Tibial artery (tissue), 4 donors: ENCODE measurements around the gene CHAC1.

Source experiments
- DNase-seq, 2 donors: peaks; one replicate each; pipeline ENCODE4 v3.0.0-alpha.2; 2019
- H3K27ac ChIP-seq, 2 donors: fragments of 200-600 bp; sonication (generic) in 1 of 2; 1 replicate in 1 of 2; 2 replicates in 1 of 2; pipeline ENCODE4 v1.5.1; 2018 to 2019; ENCODE audit warnings: mild to moderate bottlenecking in 1 of 2
- H3K27me3 ChIP-seq, 2 donors: fragments of 200-600 bp; sonication (generic) in 1 of 2; one replicate each; pipeline versions ENCODE4 v1.5.1 to v1.6.0; 2016 to 2019
- H3K36me3 ChIP-seq, 3 donors: fragments of 200-600 bp; sonication (generic) in 2 of 3; one replicate each; pipeline ENCODE4 v1.5.1; 2016 to 2019; ENCODE audit warnings: mild to moderate bottlenecking in 2 of 3
- H3K4me1 ChIP-seq, 4 donors: fragments of 200-600 bp; sonication (generic) in 2 of 4; 1 replicate in 3 of 4; 2 replicates in 1 of 4; pipeline ENCODE4 v1.5.1; 2016 to 2019
- H3K4me3 ChIP-seq, 2 donors: fragments of 200-600 bp; sonication (generic) in 1 of 2; 1 replicate in 1 of 2; 2 replicates in 1 of 2; pipeline ENCODE4 v1.5.1; 2018 to 2019; ENCODE audit warnings: mild to moderate bottlenecking in 2 of 2
- H3K9me3 ChIP-seq, 3 donors: fragments of 200-600 bp; sonication (generic) in 1 of 3; one replicate each; pipeline ENCODE4 v1.5.1; 2016 to 2019
- intact Hi-C: fragments of 100-400 bp; cut with DNase I; formaldehyde crosslinking; loops from one replicate; pipeline ENCODE4 v1.15.0; 2023; ENCODE audit warnings: low total_unique reads
- TF ChIP-seq, protein P1 (sequence below), 2 experiments: fragments of 200-600 bp in 1 of 2; fragments of 450-650 bp in 1 of 2; IDR thresholded peaks; one replicate each; pipeline ENCODE4 v1.5.1; 2017 to 2019; ENCODE audit warnings: antibody characterized with exemption in 2 of 2, mild to moderate bottlenecking in 1 of 2, moderate library complexity in 1 of 2

Gene CHAC1

GRCh38 chr15:40932156-40932555, 21.1 kb upstream of the CHAC1 start:
- TF ChIP-seq, protein P1, sequence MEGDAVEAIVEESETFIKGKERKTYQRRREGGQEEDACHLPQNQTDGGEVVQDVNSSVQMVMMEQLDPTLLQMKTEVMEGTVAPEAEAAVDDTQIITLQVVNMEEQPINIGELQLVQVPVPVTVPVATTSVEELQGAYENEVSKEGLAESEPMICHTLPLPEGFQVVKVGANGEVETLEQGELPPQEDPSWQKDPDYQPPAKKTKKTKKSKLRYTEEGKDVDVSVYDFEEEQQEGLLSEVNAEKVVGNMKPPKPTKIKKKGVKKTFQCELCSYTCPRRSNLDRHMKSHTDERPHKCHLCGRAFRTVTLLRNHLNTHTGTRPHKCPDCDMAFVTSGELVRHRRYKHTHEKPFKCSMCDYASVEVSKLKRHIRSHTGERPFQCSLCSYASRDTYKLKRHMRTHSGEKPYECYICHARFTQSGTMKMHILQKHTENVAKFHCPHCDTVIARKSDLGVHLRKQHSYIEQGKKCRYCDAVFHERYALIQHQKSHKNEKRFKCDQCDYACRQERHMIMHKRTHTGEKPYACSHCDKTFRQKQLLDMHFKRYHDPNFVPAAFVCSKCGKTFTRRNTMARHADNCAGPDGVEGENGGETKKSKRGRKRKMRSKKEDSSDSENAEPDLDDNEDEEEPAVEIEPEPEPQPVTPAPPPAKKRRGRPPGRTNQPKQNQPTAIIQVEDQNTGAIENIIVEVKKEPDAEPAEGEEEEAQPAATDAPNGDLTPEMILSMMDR (IDR thresholded peaks at IDR 0.05): no peak
- Histone ChIP-seq H3K36me3 (no peaks in the 10 kb centered on the region), H3K4me1 (peaks cover 0 to 49% (median 43%) of the 10 kb centered on the region in 4 donors), H3K27me3 (peaks cover 0 to 57% of the 10 kb centered on the region in 2 donors), H3K27ac (no peak overlapping the region), H3K4me3 (no peak overlapping the region), H3K9me3 (no peaks in the 10 kb centered on the region)
- intact Hi-C loops: no loop called here
- no peak for DNase-seq

DNA sequence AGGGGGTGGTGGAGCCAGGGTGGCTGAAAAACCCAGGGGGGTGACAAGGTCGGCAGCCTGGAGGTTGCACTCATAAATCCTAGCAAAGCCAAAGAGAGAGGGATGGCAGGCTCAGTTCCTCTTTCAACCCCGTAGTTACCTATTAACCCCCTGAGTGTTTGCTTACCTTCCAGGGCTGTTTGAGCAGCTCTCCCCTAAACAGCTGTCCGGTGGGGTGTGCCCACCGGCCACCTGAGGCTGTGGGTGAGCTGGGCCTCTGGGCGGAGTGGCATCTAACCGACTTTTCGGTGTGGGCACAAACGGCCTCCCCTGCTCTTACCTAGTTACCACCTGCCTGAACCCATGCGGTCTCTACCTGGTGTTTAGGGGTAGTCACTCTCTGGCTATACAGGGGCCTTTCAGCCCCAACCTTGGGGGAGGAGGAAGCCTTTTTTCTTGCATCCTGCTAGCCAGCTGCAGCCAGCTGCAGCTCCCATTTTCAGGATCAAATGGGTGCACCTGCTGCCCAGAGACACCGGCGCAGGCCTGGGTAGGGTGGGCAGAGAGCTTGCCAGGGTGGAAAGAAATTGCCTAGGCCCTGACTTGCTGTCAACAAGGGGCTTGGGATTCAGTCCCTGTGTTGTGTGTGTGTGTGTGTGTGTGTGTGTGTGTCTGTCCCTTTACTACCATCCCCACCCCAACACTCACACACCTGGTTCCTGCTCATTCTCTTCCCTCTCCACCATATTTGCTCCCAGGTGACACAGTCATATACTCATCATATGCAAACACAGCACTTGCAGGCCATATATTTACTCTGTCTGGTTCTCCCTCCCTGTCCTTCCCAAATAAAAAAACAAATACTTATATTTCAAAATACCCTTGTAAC, 20.4 kb upstream of the CHAC1 start:
- no peak for DNase-seq
- TF ChIP-seq, protein P1 (IDR thresholded peaks at IDR 0.05): no peak
- Histone ChIP-seq H3K27ac (no peak overlapping the region), H3K4me1 (peaks cover 0 to 49% (median 38%) of the 10 kb centered on the region in 4 donors), H3K27me3 (peaks cover 0 to 50% of the 10 kb centered on the region in 2 donors), H3K36me3 (no peaks in the 10 kb centered on the region), H3K9me3 (no peaks in the 10 kb centered on the region), H3K4me3 (no peak overlapping the region)
- intact Hi-C loops: no loop called here

- no peaks in the 10 kb centered on the region for H3K9me3 ChIP-seq
- no peaks in the 10 kb centered on the region for H3K36me3 ChIP-seq
- no peak overlapping the region for H3K4me3 ChIP-seq
- H3K4me1 ChIP-seq: peaks cover 0 to 49% (median 33%) of the 10 kb centered on the region in 4 donors
- peaks cover 0 to 44% of the 10 kb centered on the region in 2 donors for H3K27me3 ChIP-seq
- TF ChIP-seq, protein P1 (IDR thresholded peaks at IDR 0.05): no peak
- no peak overlapping the region for H3K27ac ChIP-seq
- no peak for DNase-seq
- intact Hi-C loops: no loop called here
Observed at GRCh38 chr15:40933517-40933902, 19.8 kb upstream of the CHAC1 start.

DNA sequence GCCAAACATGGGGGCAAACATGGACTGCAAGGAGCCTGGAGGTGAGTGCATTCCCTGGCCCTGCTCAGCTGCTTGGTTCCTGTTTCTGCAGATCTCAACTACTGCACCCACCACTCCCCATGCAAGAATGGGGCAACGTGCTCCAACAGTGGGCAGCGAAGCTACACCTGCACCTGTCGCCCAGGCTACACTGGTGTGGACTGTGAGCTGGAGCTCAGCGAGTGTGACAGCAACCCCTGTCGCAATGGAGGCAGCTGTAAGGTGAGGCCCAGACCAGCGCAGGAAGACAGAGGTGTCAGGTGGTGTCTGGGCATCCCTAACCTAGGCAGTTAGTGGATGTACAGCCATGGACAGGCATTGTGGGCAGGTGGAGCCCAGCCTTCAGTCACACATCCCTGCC, 18.8 kb upstream of the CHAC1 start:
- no peaks in the 10 kb centered on the region for H3K36me3 ChIP-seq
- H3K27ac ChIP-seq: no peak overlapping the region
- H3K4me1 ChIP-seq: peaks cover 0 to 41% (median 25%) of the 10 kb centered on the region in 4 donors
- no peak overlapping the region for H3K4me3 ChIP-seq
- H3K27me3 ChIP-seq: peaks cover 0 to 34% of the 10 kb centered on the region in 2 donors
- intact Hi-C loops: no loop called here
- no peaks in the 10 kb centered on the region for H3K9me3 ChIP-seq
- no peak for DNase-seq
- TF ChIP-seq, protein P1 (IDR thresholded peaks at IDR 0.05): no peak

- H3K27me3 ChIP-seq: peaks cover 0 to 16% of the 10 kb centered on the region in 2 donors
- TF ChIP-seq, protein P1 (IDR thresholded peaks at IDR 0.05): no peak
- no peaks in the 10 kb centered on the region for H3K9me3 ChIP-seq
- no peak for DNase-seq
- peaks cover 0 to 36% (median 18%) of the 10 kb centered on the region in 4 donors for H3K4me1 ChIP-seq
- H3K36me3 ChIP-seq: no peaks in the 10 kb centered on the region
- intact Hi-C loops: no loop called here
- H3K4me3 ChIP-seq: no peak overlapping the region
- H3K27ac ChIP-seq: no peak overlapping the region
Observed at GRCh38 chr15:40936234-40936708, 17.0 kb upstream of the CHAC1 start.
